ENCODE measurements around the gene SUZ12.
"Not testable (repeated sequence)": the region's sequence is repeated elsewhere in the genome, so short reads cannot be mapped to it uniquely, and the experiment has no call there.

The SUZ12 gene

GRCh38 chr17:32045611-32046010 is 108.8 kb downstream of the SUZ12 start:
- DNase-seq (ENCODE audit: low read depth in 1 of 2, low spot score in 1 of 2); in situ Hi-C loops (cut with HindIII; ENCODE audit: low pct_unique_long_range_greater_than_20kb, low sequenced_read_pairs): not testable (repeated sequence)

GRCh38 chr17:32047663-32048062 is 110.9 kb downstream of the SUZ12 start:
- in situ Hi-C loops (cut with HindIII; ENCODE audit: low pct_unique_long_range_greater_than_20kb, low sequenced_read_pairs); DNase-seq (ENCODE audit: low read depth in 1 of 2, low spot score in 1 of 2): not testable (repeated sequence)
